ENCODE measurements around the gene TSPAN9. TPM values are rescaled to one million over a fixed set of nuclear protein-coding genes. Genes with fewer than 3 reads are reported as not detected.

Gene TSPAN9
- total RNA-seq, 2 experiments from 2014 or later: 0.07 TPM; not detected in 1

GRCh38 chr12:3157581-3158323 is 80.6 kb downstream of the TSPAN9 start:
- no peak overlapping the region for H3K4me3 Mint-ChIP-seq
- intact Hi-C loops (cut with micrococcal nuclease): no loop called here
- ChIA-PET POLR2A (no interaction called here), CTCF (interaction anchor here (0.7 to 1.4 kb wide), 2 partner anchors 56 to 143 kb away, joined by 3 read pairs; no protein-coding TSS in a partner anchor)
- H3K27me3 Mint-ChIP-seq: no peaks in the 10 kb centered on the region
- H3K27ac Mint-ChIP-seq: no peak overlapping the region
- no peaks in the 10 kb centered on the region for H3K36me3 Mint-ChIP-seq (ENCODE audit: low read depth)
- TF ChIP-seq, protein P1, sequence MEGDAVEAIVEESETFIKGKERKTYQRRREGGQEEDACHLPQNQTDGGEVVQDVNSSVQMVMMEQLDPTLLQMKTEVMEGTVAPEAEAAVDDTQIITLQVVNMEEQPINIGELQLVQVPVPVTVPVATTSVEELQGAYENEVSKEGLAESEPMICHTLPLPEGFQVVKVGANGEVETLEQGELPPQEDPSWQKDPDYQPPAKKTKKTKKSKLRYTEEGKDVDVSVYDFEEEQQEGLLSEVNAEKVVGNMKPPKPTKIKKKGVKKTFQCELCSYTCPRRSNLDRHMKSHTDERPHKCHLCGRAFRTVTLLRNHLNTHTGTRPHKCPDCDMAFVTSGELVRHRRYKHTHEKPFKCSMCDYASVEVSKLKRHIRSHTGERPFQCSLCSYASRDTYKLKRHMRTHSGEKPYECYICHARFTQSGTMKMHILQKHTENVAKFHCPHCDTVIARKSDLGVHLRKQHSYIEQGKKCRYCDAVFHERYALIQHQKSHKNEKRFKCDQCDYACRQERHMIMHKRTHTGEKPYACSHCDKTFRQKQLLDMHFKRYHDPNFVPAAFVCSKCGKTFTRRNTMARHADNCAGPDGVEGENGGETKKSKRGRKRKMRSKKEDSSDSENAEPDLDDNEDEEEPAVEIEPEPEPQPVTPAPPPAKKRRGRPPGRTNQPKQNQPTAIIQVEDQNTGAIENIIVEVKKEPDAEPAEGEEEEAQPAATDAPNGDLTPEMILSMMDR (IDR thresholded peaks at IDR 0.05): no peak
- no peak for ATAC-seq
- no peaks in the 10 kb centered on the region for H3K9me3 Mint-ChIP-seq
- H3K4me1 Mint-ChIP-seq (ENCODE audit: low read depth): peaks cover 3% of the 10 kb centered on the region
- DNase-seq: no peak

GRCh38 chr12:3158851-3159465 is 81.8 kb downstream of the TSPAN9 start:
- POLR2A ChIA-PET: no interaction called here
- DNase-seq (no peak), ATAC-seq (no peak)
- intact Hi-C loops (cut with micrococcal nuclease): no loop called here
- H3K4me1 Mint-ChIP-seq (ENCODE audit: low read depth): no peaks in the 10 kb centered on the region
- no peaks in the 10 kb centered on the region for H3K9me3 Mint-ChIP-seq
- no peak overlapping the region for H3K27ac Mint-ChIP-seq
- H3K36me3 Mint-ChIP-seq (ENCODE audit: low read depth): no peaks in the 10 kb centered on the region
- CTCF ChIA-PET: no interaction called here
- no peaks in the 10 kb centered on the region for H3K27me3 Mint-ChIP-seq
- TF ChIP-seq, protein P1 (IDR thresholded peaks at IDR 0.05): no peak
- H3K4me3 Mint-ChIP-seq: no peak overlapping the region

GRCh38 chr12:3160081-3160480 is 82.9 kb downstream of the TSPAN9 start:
- no peak for DNase-seq
- CTCF ChIA-PET: no interaction called here
- intact Hi-C loops (cut with micrococcal nuclease): no loop called here
- no peak overlapping the region for H3K27ac Mint-ChIP-seq
- H3K9me3 Mint-ChIP-seq: no peaks in the 10 kb centered on the region
- no peaks in the 10 kb centered on the region for H3K36me3 Mint-ChIP-seq (ENCODE audit: low read depth)
- POLR2A ChIA-PET: no interaction called here
- ATAC-seq: no peak
- H3K4me1 Mint-ChIP-seq (ENCODE audit: low read depth): no peaks in the 10 kb centered on the region
- H3K4me3 Mint-ChIP-seq: no peak overlapping the region
- TF ChIP-seq, protein P1 (IDR thresholded peaks at IDR 0.05): no peak
- H3K27me3 Mint-ChIP-seq: no peaks in the 10 kb centered on the region

GRCh38 chr12:3161861-3162260 is 84.7 kb downstream of the TSPAN9 start:
- no peak for ATAC-seq
- TF ChIP-seq, protein P1 (IDR thresholded peaks at IDR 0.05): no peak
- Mint-ChIP-seq H3K4me3 (no peak overlapping the region), H3K36me3 (ENCODE audit: low read depth) (no peaks in the 10 kb centered on the region), H3K27ac (no peak overlapping the region), H3K4me1 (ENCODE audit: low read depth) (no peaks in the 10 kb centered on the region), H3K9me3 (no peaks in the 10 kb centered on the region), H3K27me3 (peaks cover 1% of the 10 kb centered on the region)
- no peak for DNase-seq
- ChIA-PET POLR2A (no interaction called here), CTCF (interaction anchor here (1.5 kb wide), 1 partner anchor 41 kb away, joined by 4 read pairs; no protein-coding TSS in a partner anchor)
- intact Hi-C loops (cut with micrococcal nuclease): no loop called here

DNA sequence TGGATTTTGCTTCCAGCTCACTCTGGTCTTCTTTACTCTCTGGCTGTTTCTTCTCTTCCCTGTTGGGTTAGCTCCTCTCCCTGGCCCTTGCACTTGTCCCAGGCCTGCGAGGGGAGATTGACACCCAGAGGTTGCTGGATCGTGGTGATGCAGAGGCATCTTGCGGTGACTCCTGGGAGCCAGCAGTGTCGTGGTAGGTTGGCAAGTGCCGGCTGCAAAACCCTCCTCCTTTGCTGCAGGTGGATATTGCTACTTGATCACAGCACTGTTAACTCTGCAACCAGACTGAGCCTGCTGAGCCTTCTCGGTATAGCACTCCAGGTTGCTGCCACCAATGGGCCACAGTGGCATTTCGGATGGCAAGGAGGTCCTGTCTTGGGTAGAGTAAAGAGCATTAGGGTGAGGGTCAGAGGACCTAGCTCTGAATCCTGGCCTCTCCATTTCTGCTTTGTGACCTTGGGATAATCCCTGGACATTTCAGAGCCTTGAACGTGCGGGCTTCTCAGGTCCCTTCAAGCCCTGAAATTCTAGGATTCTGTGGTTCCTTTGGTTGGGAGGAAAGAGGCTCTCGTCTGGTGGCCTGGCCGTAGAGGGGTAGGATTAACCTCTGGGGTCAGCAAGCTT is 87.4 kb downstream of the TSPAN9 start:
- H3K4me1 Mint-ChIP-seq (ENCODE audit: low read depth): peaks cover 10% of the 10 kb centered on the region
- POLR2A ChIA-PET: interaction anchor here (1.1 kb wide), 1 partner anchor 11 kb away, joined by 3 read pairs; no protein-coding TSS in a partner anchor
- intact Hi-C loops (cut with micrococcal nuclease): no loop called here

More for the DNA sequence above, 87.4 kb downstream of the TSPAN9 start:
- H3K27me3 Mint-ChIP-seq: peaks cover 8% of the 10 kb centered on the region
- CTCF ChIA-PET: no interaction called here
- no peaks in the 10 kb centered on the region for H3K9me3 Mint-ChIP-seq
- ATAC-seq: no peak
- no peaks in the 10 kb centered on the region for H3K36me3 Mint-ChIP-seq (ENCODE audit: low read depth)
- no peak overlapping the region for H3K27ac Mint-ChIP-seq
- TF ChIP-seq, protein P1 (IDR thresholded peaks at IDR 0.05): no peak
- no peak for DNase-seq
- H3K4me3 Mint-ChIP-seq: no peak overlapping the region
